RWPE2 (cell line): ENCODE data around the gene PCNX4.

Experiments
- ATAC-seq: fragments of 200-7000 bp; cut with Tn5 transposase; 3 replicates; pipeline ENCODE4 v1.9.1; 2021; ENCODE audit warnings: low read depth
- DNase-seq: peaks from one replicate; pipeline ENCODE4 v3.0.0-alpha.2; 2020; ENCODE audit warnings: low spot score
- H3K27ac ChIP-seq: fragments of 450-650 bp; 2 replicates; pipeline ENCODE4 v1.5.1; 2017; ENCODE audit warnings: mild to moderate bottlenecking; ENCODE audit not compliant: poor library complexity, severe bottlenecking
- H3K27me3 ChIP-seq: fragments of 250-450 bp; sonication (Bioruptor Pico); 2 replicates; pipeline ENCODE4 v1.5.1; 2021; ENCODE audit warnings: mild to moderate bottlenecking, moderate library complexity; ENCODE audit not compliant: insufficient read depth, poor library complexity, severe bottlenecking
- H3K36me3 ChIP-seq: fragments of 250-450 bp; sonication (Bioruptor Pico); 2 replicates; pipeline ENCODE4 v1.5.1; 2020; ENCODE audit warnings: low read depth, mild to moderate bottlenecking, moderate library complexity
- H3K4me1 ChIP-seq: fragments of 250-450 bp; sonication (Bioruptor Pico); 2 replicates; pipeline ENCODE4 v1.5.1; 2021; ENCODE audit warnings: mild to moderate bottlenecking, moderate library complexity; ENCODE audit not compliant: insufficient read depth, poor library complexity, severe bottlenecking
- H3K4me3 ChIP-seq: fragments of 250-450 bp; sonication (Bioruptor Pico); 2 replicates; pipeline ENCODE4 v1.5.1; 2021; ENCODE audit warnings: mild to moderate bottlenecking, moderate library complexity; ENCODE audit not compliant: severe bottlenecking
- H3K9me3 ChIP-seq: fragments of 250-450 bp; sonication (Bioruptor Pico); 2 replicates; pipeline ENCODE4 v1.5.1; 2021; ENCODE audit warnings: mild to moderate bottlenecking, moderate library complexity; ENCODE audit not compliant: severe bottlenecking
- TF ChIP-seq, protein P1 (sequence below): fragments of 450-650 bp; IDR thresholded peaks from one replicate; pipeline ENCODE4 v1.5.1; 2017; ENCODE audit warnings: mild to moderate bottlenecking, moderate library complexity; ENCODE audit not compliant: poor library complexity, severe bottlenecking

The PCNX4 gene

DNA sequence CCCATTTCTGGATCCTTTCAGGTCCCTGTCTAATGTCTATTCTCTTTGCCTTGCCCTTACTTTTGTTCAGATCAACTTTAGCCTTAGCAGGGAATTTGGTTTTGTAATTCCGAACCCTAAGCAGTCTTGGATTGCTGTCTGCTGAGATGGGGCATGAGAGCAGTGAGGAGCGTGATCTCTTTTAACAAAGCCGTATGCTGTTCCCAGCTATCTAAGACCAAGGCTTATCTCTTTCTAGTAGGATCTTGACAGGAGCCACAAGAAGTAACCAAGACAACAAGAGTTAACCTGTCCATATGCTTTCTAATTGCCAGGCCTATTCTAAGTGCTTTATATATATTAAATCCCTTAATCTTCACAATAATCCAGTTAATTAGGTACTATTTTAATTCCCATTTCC, 78.0 kb downstream of the PCNX4 start:
- TF ChIP-seq, protein P1, sequence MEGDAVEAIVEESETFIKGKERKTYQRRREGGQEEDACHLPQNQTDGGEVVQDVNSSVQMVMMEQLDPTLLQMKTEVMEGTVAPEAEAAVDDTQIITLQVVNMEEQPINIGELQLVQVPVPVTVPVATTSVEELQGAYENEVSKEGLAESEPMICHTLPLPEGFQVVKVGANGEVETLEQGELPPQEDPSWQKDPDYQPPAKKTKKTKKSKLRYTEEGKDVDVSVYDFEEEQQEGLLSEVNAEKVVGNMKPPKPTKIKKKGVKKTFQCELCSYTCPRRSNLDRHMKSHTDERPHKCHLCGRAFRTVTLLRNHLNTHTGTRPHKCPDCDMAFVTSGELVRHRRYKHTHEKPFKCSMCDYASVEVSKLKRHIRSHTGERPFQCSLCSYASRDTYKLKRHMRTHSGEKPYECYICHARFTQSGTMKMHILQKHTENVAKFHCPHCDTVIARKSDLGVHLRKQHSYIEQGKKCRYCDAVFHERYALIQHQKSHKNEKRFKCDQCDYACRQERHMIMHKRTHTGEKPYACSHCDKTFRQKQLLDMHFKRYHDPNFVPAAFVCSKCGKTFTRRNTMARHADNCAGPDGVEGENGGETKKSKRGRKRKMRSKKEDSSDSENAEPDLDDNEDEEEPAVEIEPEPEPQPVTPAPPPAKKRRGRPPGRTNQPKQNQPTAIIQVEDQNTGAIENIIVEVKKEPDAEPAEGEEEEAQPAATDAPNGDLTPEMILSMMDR: no peak
- H3K4me1 ChIP-seq: peaks cover 4% of the 10 kb centered on the region
- no peak for DNase-seq

DNA sequence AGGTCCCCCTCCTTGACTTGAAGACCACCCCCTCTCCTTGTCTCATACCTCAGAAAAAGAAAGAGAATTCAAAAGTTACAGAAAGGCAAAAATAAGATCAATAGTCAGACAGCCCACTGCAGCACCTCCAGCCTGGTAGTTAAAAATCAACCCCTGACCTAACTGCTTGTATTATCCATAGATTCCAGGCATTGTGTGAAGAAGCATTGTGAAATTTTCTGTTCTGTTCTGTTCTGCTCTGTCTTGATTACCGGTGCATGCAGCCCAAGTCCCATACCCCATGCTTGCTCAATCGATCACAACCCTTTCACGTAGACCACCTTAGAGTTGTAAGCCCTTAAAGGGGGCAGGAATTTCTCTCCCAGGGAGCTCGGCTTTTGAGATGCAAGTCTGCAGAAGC, 79.2 kb downstream of the PCNX4 start:
- Histone ChIP-seq H3K4me1 (peaks cover 10% of the 10 kb centered on the region), H3K9me3 (no peaks in the 10 kb centered on the region), H3K4me3 (no peak overlapping the region), H3K27me3 (no peaks in the 10 kb centered on the region), H3K27ac (no peak overlapping the region), H3K36me3 (no peaks in the 10 kb centered on the region)
- ATAC-seq (no peak), DNase-seq (no peak)
- TF ChIP-seq, protein P1: no peak

More for the DNA sequence above, 78.0 kb downstream of the PCNX4 start:
- ATAC-seq: no peak
- no peaks in the 10 kb centered on the region for H3K9me3 ChIP-seq
- H3K36me3 ChIP-seq: no peaks in the 10 kb centered on the region
- no peak overlapping the region for H3K4me3 ChIP-seq
- H3K27me3 ChIP-seq: no peaks in the 10 kb centered on the region
- H3K27ac ChIP-seq: no peak overlapping the region

DNA sequence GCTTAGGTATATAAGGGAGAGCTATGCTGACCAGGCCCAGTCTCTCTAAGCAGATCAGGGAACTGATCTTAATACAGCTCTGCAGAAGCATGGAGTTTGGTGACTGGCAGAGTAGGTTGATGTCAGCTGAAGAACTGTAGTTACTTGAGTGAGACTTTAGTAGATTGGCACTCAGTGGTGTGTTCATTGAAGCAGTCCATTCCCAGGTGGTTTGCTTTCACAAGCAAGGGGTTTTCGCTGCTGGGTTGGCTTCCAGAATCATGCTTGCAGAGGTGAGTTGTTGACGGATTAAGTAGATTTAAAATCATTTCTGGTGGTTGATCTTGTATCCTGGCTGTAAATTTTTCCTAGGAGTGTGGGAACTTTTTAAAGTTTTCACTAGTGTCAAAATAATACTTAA, 80.0 kb downstream of the PCNX4 start:
- DNase-seq (no peak), ATAC-seq (no peak)
- H3K27ac ChIP-seq: no peak overlapping the region
- TF ChIP-seq, protein P1: no peak
- no peaks in the 10 kb centered on the region for H3K27me3 ChIP-seq
- H3K9me3 ChIP-seq: no peaks in the 10 kb centered on the region
- H3K4me1 ChIP-seq: peaks cover 10% of the 10 kb centered on the region
- H3K36me3 ChIP-seq: no peaks in the 10 kb centered on the region
- no peak overlapping the region for H3K4me3 ChIP-seq

DNA sequence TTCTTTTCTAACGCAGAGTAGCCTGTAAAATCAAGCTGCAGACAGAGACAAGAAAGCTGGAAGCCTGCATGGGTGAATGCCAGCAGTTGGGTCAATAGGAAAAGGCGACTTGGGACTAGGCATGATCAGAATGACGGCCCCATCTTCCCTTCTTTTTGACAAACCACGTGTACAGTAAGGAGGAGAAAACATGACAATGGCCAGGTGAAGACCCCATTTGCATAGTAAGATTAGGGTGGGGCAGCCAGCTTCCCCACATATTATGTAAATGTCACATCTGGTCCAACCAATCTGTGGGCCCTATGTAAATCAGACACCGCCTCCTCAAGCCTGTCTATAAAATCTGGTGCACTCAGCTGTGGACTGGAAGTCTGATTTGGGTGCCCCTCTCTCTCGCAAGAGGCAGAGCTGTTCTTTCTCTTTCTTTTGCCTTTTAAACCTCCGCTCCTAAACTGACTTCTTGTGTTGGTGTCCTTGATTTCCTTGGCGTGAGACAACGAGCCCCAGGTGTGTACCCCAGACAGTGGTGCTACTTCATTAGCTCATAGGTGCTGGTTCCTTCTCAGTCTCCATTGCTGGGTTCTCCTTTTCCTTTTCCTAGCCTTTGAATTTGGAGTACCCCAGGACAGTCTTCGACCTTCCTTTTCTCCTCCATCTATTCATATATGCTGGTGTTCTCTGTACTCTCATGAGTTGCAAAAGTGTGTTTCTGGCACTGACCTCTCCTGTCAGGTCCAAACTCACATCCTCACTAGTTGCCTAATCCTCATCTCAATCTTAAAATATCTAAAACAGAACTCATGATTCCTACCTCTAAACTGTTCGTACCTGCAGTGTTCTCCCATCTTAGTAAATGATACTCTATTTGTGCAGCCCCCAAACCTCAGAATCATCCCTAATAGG, 82.9 kb downstream of the PCNX4 start:
- TF ChIP-seq, protein P1: no peak
- ATAC-seq (no peak), DNase-seq (no peak)
- Histone ChIP-seq H3K27me3 (no peaks in the 10 kb centered on the region), H3K36me3 (no peaks in the 10 kb centered on the region), H3K9me3 (peaks cover 5% of the 10 kb centered on the region), H3K4me1 (peaks cover 24% of the 10 kb centered on the region), H3K4me3 (no peak overlapping the region), H3K27ac (peak overlapping the region; percentile 52)

DNA sequence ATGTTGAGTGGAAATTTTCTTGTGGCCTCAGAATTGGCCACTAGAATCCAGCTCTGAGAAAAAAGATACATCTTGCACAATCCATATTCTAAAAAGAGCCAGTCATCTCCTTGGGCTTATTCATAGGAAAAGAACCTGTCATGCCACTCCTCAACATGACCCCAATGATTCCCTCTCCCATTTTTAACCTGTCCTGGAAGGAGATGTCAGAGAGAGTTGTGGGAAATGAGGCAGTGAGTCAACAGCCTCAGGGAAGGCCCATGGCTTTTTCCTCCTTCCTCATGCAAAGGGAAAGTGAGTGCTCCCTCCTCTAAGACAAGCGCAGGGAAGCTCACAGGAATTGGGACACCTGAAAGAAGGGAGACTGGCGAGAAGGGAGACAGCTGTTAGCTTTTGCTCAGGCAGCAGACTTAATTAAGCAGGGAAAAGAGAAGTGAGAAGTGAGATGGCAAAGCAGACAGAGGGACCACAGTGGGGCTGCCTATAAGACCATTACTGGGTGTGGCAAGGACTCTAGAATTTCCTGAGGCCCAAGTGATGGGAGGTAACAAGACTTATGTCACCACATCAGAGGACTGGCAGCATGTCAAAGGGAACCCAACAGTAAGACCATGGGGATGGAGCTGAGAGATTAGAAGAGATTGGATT, 83.7 kb downstream of the PCNX4 start:
- DNase-seq: peak; percentile 57

More for the DNA sequence above, 83.7 kb downstream of the PCNX4 start:
- H3K36me3 ChIP-seq: no peaks in the 10 kb centered on the region
- ATAC-seq: peak; percentile 77
- no peaks in the 10 kb centered on the region for H3K27me3 ChIP-seq
- peaks cover 5% of the 10 kb centered on the region for H3K9me3 ChIP-seq
- TF ChIP-seq, protein P1: no peak
- H3K4me1 ChIP-seq: peaks cover 32% of the 10 kb centered on the region
- H3K27ac ChIP-seq: peak overlapping the region; percentile 52
- H3K4me3 ChIP-seq: no peak overlapping the region
